Activated CD4-positive, alpha-beta T cell treated with anti-CD3 and anti-CD28 coated beads, Interleukin-2, amount 50 U/mL, for 16 hours (primary cell): ENCODE data around the gene DPAGT1.
A peak's percentile ranks its signal among the peaks of the same experiment; 100 is the strongest.
"Not testable (repeated sequence)": the region's sequence is repeated elsewhere in the genome, so short reads cannot be mapped to it uniquely, and the experiment has no call there.

Experiments used
- DNase-seq: peaks from one replicate; pipeline ENCODE4 v3.0.0-alpha.2; 2020

The DPAGT1 gene

GRCh38 chr11:119101759-119102423, at the start of gene DPAGT1:
Gene DPAGT1 (minus strand): TSS chr11:119101853. CDS start chr11:119101655, 198 bp downstream.
- peak; percentile 93 for DNase-seq

GRCh38 chr11:119149786-119150275, 48.2 kb upstream of the DPAGT1 start:
- DNase-seq: no peak

- no peak for DNase-seq
Measured at GRCh38 chr11:119149018-119149785, 47.5 kb upstream of the DPAGT1 start, which contains the start of gene ABCG4. Gene ABCG4 (plus strand): TSS chr11:119149052. CDS start chr11:119149966, 914 bp downstream.

- no peak for DNase-seq
Measured at GRCh38 chr11:119148720-119149017, 47.0 kb upstream of the DPAGT1 start.

GRCh38 chr11:119147604-119148333, 46.1 kb upstream of the DPAGT1 start:
- DNase-seq: no peak

GRCh38 chr11:119145551-119145950, 43.9 kb upstream of the DPAGT1 start:
- DNase-seq: no peak

- peak; percentile 36 for DNase-seq
Measured at GRCh38 chr11:119144825-119145486, 43.3 kb upstream of the DPAGT1 start.

- DNase-seq: not testable (repeated sequence)
Measured at GRCh38 chr11:119139276-119139675, 37.6 kb upstream of the DPAGT1 start.

- no peak for DNase-seq
Measured at GRCh38 chr11:119134389-119134978, 32.8 kb upstream of the DPAGT1 start.

GRCh38 chr11:119130662-119131061, 29.0 kb upstream of the DPAGT1 start:
- DNase-seq: no peak

GRCh38 chr11:119126675-119127268, 25.1 kb upstream of the DPAGT1 start:
- no peak for DNase-seq

GRCh38 chr11:119125821-119126220, 24.2 kb upstream of the DPAGT1 start:
- DNase-seq: no peak

GRCh38 chr11:119121811-119122124, 20.1 kb upstream of the DPAGT1 start:
- DNase-seq: no peak

- DNase-seq: peak; percentile 100
Measured at GRCh38 chr11:119121008-119121810, 19.6 kb upstream of the DPAGT1 start, which contains the start of gene HINFP. Gene HINFP (plus strand): TSS chr11:119121580. CDS start chr11:119126945, 5,365 bp downstream.

- DNase-seq: no peak
Measured at GRCh38 chr11:119120639-119121007, 19.0 kb upstream of the DPAGT1 start.

- no peak for DNase-seq
Measured at GRCh38 chr11:119118946-119119345, 17.3 kb upstream of the DPAGT1 start.

- no peak for DNase-seq
Measured at GRCh38 chr11:119118227-119118626, 16.6 kb upstream of the DPAGT1 start.

GRCh38 chr11:119117004-119117706, 15.5 kb upstream of the DPAGT1 start:
- DNase-seq: no peak

GRCh38 chr11:119116601-119117000, 14.9 kb upstream of the DPAGT1 start:
- DNase-seq: no peak

- no peak for DNase-seq
Measured at GRCh38 chr11:119116235-119116594, 14.6 kb upstream of the DPAGT1 start.
